ENCODE measurements around the gene KCNK18.

The KCNK18 gene

DNA sequence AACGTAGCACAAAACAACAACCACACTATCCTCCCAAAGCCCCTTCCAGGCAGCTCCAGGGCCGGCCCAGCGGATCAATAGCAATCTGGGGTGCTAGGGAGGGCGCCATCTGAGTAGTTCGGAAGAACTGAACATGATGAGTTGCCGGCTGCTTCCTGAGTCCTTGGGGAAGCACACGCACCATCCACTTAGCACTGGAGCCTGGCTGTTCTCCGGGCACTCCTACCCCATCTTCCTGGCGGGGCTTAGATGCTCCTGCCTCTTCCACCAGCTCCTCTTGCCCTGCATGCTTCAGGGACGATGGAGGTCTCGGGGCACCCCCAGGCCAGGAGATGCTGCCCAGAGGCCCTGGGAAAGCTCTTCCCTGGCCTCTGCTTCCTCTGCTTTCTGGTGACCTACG is at the start of gene KCNK18:
Gene KCNK18, plus strand, starts transcription at position 301 of the 400 bp plus-strand sequence. Its CDS starts 0 bp downstream, at position 301.
- no peak for DNase-seq (ENCODE audit: low read depth in 2 of 2)

DNA sequence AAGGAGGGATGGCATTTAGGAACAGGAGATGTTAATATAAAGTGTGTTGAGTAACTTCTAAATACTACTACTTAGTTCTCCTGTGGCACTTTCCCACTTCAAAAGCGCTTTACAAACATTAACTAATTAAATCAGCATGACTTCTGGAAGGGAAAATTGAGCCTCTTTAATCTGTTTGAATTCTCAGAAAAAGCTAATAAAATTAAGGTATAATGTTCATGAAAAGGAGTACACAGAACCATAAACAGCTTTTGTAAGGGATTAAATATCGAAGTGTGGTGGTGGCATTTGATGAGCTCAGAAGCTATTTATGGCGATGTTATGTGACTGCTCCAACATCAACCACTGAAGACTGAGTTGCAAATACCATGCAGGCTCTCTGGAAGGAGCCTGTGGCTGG is 49.0 kb upstream of the KCNK18 start:
- DNase-seq (ENCODE audit: low read depth in 2 of 2): no peak

DNA sequence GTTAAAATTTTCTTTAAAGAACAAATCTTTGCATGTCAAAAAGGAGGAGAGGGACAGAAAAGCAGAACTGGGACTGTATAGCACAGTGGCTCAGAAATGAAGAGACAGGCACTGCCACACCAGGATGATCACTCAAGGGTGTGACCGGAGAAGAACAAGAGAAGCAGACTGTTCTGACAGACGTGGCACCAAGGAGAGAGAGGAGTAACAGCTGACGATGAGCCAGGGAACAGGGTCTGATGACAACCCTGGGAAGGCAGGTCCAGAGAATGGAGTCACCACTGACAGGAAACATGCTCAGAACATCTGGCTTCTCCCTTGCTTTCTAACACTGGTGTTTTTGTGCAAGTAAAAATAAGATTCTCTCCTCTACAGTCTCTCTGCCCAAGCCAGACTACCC is 44.6 kb upstream of the KCNK18 start:
- no peak for DNase-seq (ENCODE audit: low read depth in 2 of 2)

DNA sequence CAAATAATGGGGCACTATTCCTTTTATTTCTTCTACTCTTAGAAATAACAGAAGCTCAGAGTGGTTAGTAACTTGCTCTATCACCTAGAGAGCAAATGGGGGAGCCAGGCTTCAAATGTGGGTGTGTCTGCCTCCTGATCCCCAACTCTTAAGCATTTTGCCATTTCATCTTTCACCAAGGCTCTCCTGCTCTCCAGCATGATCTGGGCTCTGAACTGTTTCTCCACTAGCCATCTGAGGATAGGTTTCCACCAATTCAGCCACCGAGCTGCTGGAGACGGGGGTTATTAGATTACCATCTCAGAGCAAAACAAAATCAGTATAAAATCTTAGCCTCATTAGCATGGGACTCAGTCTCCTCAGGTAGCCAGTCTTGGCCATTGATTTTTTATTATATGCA is 39.0 kb upstream of the KCNK18 start:
- no peak for DNase-seq (ENCODE audit: low read depth in 2 of 2)

DNA sequence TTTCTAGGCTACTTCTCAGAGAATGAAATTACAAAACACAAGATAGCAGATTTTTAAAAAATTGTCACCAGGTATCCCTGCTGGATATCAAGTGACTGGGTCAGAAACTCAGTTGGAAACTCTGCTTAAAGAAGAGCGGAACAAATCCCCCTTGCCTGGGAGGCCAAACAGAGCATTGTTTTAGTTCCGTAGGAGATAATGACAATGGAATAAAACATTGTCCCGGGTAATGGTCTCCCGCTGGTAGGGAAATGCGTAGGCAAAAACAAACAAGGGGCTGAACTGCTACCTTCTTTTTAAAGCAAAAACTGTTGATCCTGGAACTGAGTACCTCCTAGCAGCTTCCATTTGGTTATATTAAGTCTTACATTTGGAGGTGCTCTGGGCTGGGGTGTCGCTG is 37.9 kb upstream of the KCNK18 start:
- no peak for DNase-seq (ENCODE audit: low read depth in 2 of 2)

DNA sequence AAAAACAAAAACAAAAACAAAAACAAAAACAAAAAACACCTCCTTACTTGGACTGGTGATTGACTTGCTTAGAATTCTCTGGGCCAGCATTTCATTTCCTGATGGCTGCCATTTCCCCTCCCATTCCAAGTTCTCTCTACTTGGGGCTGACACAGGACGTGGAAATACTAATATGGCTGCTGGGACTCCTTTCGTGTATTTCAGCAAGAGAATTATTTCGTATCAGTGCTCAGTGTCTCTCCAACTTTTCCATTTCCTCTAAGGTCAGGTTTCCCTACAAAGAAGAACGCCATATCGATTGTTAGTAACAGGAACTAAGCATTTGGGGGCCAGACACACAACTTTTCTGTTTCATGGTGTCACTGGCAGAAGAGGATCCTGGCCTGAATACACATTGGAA is 36.7 kb upstream of the KCNK18 start:
- no peak for DNase-seq (ENCODE audit: low read depth in 2 of 2)

DNA sequence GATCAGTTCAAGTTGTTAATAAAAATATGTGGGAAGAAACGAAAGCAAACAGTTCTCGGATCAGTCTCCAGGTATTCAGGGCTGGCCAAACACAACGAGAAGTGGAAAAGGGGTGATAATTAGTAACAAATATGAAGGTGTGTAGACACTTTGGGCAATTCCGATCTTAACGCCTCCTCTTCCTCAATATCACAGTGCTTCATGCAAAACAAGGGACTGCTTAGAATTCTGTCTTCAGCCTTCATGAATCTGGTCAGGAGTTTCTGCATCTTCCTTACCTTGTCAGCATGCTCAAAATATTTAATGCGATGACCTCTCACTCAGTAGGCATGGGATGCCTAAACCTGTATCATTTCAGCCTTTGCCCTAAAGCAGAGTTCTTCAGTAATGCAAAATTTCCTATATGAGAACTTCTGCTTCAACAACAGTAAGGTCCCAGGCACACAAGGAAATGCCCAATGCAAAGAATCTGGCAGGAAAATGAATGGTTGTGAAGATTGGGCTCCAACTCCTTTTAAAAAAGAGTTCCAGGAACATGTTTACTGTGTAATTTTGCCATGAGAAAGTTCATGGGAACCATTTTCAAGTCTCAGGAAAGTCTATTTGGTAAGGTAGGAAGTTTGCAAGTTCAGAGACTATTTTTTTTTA is 35.8 kb upstream of the KCNK18 start:
- DNase-seq (ENCODE audit: low read depth in 2 of 2): no peak

DNA sequence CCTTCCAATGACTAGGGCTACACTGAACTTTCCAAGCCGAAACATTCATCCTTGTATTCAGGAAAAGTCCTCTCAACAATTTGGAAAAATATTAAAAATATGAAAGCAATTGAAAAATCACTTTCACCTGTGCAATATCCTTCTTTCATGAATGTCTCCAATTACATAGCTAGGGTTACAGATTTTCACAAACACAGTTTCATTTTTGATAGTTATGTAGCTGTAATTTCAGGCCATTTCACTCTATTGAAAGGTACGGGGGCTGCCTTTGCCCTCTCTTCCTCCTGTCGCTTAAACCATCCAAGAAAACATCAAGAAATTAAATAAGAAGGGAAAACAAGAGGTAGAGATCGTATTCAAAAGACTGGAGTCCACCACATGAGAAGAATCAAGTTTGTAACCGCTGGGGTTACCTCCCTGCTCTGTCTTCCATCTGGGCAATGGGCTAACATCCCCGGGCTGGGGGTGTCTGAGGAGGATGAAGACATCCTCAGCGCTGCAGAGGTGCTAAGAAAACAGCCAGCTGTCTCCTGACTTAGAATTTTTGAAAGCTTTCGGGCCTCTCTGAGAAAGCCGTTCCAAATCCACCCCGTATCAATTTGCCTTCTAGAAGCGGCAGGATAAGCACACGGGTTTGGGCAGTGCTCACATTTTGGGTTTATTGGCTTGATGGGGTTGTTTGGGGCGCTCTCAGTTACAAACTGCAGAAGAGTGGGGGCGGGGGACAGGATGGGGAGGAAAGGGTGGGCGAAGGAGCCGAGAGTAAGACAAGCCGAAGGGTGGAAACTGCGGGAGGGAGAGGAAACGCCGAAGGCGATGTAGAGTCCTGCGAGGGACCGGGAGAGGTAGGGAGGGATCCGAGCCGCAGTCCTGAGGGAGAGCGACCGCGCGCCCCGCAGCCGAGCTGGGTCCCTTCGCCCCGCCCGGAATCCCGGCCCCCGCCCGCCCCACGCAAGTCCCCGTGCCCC is 34.9 kb upstream of the KCNK18 start:
- DNase-seq (ENCODE audit: low read depth in 2 of 2): no peak

DNA sequence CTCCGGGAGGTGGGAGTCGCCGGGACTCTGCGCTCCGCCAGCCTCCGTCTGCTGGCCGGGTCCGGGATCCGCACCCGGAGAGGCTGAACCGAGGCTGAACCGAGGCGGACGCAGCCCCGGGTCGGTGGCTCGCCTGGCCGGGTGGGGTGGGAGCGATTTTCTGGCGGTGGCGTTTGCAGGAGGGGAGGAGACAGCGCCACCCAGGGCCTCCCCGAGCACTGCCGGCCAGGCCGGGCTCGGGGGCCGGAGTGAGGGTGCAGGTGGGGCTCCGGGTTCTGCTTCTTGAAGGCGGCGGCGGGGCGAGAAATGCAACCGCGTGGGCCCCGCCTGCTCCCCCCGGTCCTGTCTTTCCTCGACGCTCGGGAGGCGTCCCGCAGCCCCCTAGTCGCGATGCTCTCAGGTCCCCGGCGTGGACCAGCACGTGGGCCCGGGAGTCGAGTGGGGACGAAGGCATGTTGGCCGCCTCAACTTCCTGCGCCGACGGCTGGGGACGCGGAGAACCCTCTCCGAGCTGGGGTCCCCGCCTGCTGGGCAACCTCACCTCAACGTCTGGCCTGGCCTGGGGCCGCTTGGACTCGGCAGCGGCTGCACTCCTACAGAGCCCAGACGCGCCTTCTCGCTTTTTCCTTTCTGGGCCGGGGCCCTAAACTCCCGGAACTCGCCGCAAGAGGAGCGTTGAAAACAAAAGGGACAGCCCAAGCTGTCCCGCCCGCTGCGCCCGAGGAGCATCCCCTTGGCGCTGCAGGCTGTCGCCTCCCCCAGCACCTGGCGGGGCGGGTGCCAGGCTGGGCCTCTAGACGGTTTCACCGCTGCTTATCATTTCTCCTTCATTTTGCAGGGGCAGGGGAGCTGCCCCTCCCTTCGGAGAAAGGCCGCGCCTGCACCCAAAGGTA is 34.0 kb upstream of the KCNK18 start:
- DNase-seq (ENCODE audit: low read depth in 2 of 2): no peak

DNA sequence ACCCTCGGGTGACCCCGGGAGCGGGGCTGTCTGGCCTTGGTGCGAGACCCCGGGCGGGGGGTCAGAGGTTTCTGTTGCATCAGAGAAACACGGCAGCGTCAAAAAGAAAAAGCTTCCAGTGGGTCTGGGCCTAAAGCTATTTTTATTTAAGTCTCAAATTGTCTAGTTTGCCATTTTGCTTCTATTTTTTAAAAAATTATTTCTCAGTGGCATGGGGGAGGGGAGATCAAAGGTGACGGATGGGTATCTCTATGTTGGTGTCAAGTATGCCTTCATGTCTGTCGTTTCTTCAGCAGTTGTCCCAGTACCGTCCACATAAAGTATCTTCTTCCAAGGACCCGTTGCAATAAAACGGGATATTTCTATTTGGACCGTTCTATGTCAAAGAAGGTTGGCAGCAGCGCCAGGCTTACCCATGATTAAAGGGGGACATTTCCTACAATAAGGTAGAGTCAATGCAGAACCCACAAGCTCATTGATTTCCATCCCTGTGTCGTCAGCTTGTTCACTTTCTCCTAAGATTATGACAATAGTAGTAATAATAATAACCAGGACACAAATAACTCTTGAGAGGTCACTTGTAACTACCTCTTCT is 33.2 kb upstream of the KCNK18 start:
- no peak for DNase-seq (ENCODE audit: low read depth in 2 of 2)

DNA sequence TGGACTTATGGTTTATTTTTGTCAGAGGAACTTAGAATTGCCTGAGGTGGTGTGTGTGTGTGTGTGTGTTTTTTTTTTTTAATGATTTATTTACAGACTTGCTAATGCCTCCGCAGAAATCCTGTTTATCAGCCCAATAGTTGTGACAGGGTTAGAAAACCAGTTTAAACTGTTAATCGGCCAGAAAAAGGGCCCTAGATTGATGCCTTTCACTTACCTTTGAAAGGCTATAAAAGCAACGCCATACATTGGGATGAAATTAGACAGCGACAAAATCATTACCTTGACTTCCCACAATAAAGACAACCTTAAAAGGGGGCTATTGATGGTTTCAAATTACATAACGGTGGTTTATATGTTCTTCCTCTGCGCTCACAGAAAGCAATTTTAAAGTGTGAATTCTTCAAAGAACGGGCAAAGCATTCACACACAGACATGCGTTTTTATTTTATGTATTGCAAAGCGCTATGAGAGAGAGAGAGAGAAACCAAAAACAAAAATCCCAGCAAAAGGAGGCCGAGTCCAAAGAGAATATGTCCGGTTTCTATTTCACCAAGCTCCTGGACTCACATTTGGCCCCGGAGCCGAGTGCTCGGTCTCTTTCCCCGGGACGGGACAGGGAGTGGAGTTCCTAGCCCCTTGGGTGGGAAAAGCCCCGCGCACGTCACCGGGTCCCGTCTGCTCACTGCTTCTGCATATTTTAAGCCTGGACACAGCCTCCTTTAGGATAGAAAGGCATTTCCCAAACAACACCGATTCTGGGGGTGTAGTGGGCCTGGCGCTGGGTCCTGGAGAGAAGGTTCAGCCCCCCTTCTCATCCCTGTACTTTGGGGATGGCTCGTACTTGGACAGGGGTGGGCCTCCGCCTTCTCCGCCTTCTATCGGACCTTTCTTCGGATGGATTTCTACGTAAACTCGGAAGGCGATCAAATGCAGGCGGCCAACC is 32.4 kb upstream of the KCNK18 start:
- no peak for DNase-seq (ENCODE audit: low read depth in 2 of 2)

DNA sequence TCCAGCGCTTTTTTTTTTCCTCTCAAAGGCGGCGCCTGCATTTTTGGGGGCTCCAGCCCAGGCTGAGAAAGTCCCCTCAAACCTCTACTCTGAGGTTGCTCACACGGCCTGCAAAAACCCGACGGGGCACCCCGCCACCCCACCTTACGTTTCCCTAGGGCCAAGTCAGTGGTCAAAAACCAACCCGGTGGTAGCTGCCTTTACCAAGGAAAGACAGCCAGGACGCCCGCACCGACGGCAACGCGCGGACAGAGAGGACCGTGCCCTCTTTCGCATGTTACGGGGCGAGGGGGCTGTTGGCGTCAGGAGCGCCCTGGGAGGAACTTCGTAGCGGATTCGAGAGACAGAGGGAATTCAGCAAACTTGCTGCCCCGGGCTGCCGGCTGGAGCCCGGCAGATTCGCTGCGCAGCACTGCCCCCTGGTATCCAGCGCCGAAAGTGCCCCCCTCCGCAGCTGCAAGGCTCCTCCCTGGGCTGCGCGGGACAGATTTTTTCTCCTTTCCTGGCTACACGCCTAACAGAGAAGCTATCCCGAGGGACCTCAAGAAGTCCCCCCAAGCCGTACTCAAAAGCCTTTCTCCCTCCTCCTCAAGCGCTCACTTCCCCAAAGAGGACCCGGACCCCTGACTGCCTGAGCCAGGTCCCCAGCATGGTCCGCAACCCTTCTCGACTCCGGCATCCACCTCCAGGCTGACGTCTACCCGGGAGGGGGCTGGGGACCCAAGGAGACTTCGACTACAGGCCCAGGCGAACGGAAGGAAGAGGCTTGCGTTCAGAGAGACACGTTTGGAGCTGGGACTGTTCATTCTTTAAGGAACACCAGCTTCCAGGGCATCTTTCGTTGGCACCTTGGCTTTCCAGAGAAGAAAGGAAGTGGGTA is 31.5 kb upstream of the KCNK18 start:
- no peak for DNase-seq (ENCODE audit: low read depth in 2 of 2)

DNA sequence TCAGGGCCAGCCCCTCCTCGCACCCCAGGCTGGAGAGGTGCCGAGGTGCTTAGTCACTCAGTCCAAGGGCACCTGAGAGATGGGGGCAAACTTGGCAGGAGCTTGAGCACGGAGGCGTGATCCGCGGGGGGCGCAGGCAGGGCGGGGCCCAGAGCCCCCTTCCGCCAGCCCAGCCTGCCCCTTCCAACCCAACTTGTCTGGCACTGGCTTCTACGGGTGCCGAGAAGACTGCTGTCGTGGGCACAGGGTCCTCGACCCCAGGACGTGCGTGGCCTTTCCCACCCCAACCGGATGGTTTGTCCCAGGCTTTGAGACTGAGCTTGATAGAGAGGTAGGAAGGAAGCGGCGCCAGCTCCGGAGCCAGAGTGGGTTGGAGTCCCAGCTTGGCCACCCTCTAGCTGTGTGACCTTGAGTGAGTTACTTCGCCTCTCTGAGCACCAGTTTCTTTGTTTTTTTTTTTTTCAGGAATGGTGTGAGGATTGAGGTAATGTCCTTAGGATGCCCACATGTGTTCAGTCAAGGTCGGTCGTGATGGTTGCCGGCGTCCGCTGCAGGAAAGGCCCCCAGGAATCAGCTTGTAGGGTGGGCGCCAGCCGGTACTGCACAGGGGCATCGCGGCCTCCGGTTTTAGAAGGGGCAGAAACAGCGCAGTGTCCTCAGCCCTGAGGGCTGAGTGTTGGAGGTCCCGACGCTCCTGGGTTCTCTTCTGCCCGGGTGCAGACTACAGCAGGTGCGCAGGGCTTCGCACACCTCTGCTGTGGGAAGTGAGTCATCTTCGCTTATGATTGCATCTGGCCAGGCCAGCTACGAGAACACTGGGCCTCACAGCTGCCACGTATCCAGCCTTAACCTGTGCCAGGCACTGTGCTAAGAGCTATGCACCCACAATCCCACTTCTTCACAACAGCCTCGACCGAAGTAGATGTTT is 30.6 kb upstream of the KCNK18 start:
- DNase-seq (ENCODE audit: low read depth in 2 of 2): no peak

DNA sequence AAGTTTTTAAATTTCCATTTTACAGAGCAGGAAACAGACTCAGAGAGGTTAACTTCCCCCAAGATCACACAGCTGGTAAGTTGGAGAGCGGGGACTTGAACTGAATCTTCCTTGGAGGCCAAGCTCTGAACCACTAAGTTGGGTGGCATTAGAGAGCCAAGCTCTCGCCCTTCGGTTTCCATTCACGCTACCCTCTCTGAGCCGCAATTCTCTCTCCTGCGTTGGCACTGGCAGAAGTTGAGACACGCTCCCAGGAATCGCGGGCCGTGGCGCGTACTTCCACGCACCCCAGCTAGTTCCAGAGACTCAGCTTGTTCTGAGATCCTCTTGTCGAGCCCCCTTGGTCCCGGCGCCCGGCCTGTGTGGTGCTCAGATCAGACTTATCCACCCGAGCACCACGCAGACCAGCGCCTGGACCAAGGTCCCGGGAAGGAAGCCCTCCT is 29.9 kb upstream of the KCNK18 start:
- no peak for DNase-seq (ENCODE audit: low read depth in 2 of 2)

DNA sequence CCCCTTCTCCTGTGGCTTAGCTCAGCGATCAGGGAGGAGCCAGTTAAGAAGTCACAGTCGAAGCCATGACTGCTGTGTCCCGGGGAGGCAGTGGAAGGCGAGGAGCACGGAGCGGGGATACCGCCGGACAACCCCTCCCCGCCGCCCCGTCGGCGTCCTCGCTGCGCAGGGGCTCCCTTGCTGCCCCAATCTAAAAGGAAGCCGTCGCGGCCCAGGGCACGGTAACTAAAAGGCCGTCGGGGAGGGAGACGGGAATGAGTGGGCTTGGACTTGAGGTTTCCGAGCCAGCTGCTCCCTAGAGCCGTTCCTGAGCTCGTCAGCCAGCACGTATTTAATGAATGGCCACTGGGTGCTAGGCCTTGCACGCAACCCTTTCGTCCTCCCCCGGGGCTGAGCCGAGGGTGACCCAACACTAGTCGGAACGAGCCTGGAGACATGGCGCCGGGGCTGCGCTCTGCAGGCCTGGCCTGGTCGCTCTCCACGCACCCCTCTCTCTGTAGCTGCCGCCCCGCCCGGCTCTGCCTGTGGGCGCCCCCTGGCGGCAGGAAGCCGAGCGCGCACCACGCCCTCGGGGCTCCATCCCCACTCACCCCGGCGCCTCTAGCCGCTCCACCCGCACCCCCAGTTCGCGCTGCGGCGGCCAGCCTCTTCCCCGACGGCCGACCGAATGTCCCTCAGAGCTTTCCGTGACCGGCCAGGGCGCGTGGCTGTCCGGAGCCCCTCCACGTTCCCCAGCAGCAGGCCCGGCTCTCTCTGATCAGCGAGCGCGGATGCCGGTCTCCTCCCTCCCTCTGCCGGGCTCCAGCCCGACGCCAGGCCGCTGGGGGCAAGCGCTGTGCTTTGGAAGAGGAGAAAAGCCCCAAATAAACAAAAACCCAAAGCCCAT is 29.3 kb upstream of the KCNK18 start:
- peak; percentile 9 to 10 for DNase-seq (ENCODE audit: low read depth in 2 of 2)

DNA sequence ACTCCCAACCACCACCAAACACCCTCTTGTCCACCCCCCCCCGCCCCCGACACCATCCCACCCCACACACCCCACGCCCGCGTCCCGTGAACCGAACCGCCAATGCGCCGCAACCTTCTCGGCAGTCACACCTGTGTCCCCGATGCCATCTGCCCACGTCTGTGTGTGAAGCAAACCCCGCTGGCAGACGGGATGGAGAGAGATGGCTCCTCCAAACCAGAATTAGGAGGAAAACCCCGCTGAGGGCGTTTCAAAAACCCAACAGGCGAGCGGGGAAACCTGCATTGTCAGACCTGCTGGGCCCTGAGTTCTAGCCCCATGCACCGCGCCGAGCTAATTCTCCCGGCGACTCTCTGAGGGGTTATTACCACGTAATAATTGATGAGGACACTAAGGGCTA is 28.6 kb upstream of the KCNK18 start:
- no peak for DNase-seq (ENCODE audit: low read depth in 2 of 2)

DNA sequence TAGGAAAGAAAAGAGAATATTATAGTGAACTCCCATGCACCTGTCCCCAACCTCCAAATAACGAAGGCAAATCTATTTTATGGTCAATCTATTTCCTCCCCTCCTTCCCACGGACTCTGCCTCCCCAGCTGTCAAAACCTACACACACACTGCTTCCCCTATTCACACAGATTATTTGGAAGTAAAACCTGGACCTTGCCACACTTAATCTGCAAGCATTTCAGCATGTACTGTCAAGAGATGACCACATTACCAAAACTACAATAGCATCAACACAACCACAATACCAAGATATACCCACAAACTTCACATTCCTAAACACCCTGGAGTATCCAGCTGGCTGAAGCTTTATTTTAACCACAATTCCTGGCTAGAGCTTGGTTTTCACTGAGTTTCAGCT is 27.8 kb upstream of the KCNK18 start:
- no peak for DNase-seq (ENCODE audit: low read depth in 2 of 2)
